GM13976 (cell line): ENCODE data around the gene PRKAR1A.

Experiments
- DNase-seq: peaks from one replicate; pipeline ENCODE4 v3.0.0; 2012; ENCODE audit warnings: low spot score
- CTCF ChIP-seq: IDR thresholded peaks from 2 replicates; pipeline ENCODE4 v1.5.1; 2012; ENCODE audit warnings: borderline replicate concordance, mild to moderate bottlenecking; ENCODE audit not compliant: insufficient read depth; ENCODE audit errors: extremely low read depth, missing control alignments, control extremely low read depth
- in situ Hi-C: fragments of 300-500 bp; cut with MboI; formaldehyde crosslinking; loops from one replicate; pipeline ENCODE4 v1.12.0; 2022; ENCODE audit warnings: low sequenced_read_pairs, mixed read lengths, inconsistent platforms; ENCODE audit not compliant: unreplicated experiment

PRKAR1A gene

GRCh38 chr17:68595986-68596385 lies 83.8 kb downstream of the PRKAR1A start:
- DNase-seq = no peak
- in situ Hi-C loops = no loop called here
- TF ChIP-seq CTCF = no peak

- in situ Hi-C loops = no loop called here
- no peak for TF ChIP-seq CTCF
- no peak for DNase-seq
Observed at GRCh38 chr17:68596411-68596945, 84.2 kb downstream of the PRKAR1A start.

GRCh38 chr17:68598074-68598473 lies 85.8 kb downstream of the PRKAR1A start:
- DNase-seq = no peak
- no peak for TF ChIP-seq CTCF
- in situ Hi-C loops = no loop called here

GRCh38 chr17:68598545-68598961 lies 86.3 kb downstream of the PRKAR1A start:
- no peak for TF ChIP-seq CTCF
- in situ Hi-C loops = no loop called here
- no peak for DNase-seq

- in situ Hi-C loops = no loop called here
- no peak for DNase-seq
- TF ChIP-seq CTCF = no peak
Observed at GRCh38 chr17:68599091-68599490, 86.9 kb downstream of the PRKAR1A start.

GRCh38 chr17:68599552-68600066 lies 87.4 kb downstream of the PRKAR1A start:
- TF ChIP-seq CTCF = no peak
- in situ Hi-C loops = no loop called here
- no peak for DNase-seq
